IMR-90 (cell line): ENCODE measurements around the gene P2RY2. TPM values are rescaled to one million over a fixed set of nuclear protein-coding genes. Genes with fewer than 3 reads are reported as not detected.

Source experiments
- ATAC-seq: fragments of 200-7000 bp; cut with Tn5 transposase; 2 replicates; pipeline ENCODE4 v1.9.1; 2020; ENCODE audit warnings: low read depth, mild to moderate bottlenecking, moderate library complexity
- BruUV-seq: library from RNA; stranded (reverse); fragments of 400-500 nt; replicated peaks from 2 replicates; lab custom pipeline; 2021; lab: Mats Ljungman, UMichigan
- CTCF ChIA-PET: fragments of 300-600 bp; formaldehyde crosslinking; extraction: SDS; loops from one replicate; lab custom pipeline; 2021; ENCODE audit warnings: antibody characterized with exemption; lab: Yijun Ruan, JAX
- POLR2A ChIA-PET: fragments of 300-600 bp; sonication (Branson Sonifier 250); formaldehyde crosslinking; loops from one replicate; lab custom pipeline; 2022; ENCODE audit warnings: antibody characterized with exemption; ENCODE audit not compliant: unreplicated experiment; lab: Charles Lee
- DNase-seq: peaks from one replicate; pipeline ENCODE4 v3.0.0; 2013
- H2AFZ ChIP-seq: replicated peaks from 2 replicates; pipeline ENCODE3; 2013; ENCODE audit warnings: low read length, mild to moderate bottlenecking; ENCODE audit not compliant: poor library complexity
- H2AK5ac ChIP-seq: 2 replicates; pipeline ENCODE4 v1.6.1; 2013; ENCODE audit warnings: low read depth, low read length, inconsistent platforms
- H2AK9ac ChIP-seq: replicated peaks from 2 replicates; pipeline ENCODE3; 2013; ENCODE audit warnings: mild to moderate bottlenecking, low read depth, low read length, moderate library complexity; ENCODE audit not compliant: poor library complexity
- H2BK120ac ChIP-seq: 2 replicates; pipeline ENCODE4 v1.6.1; 2013; ENCODE audit warnings: low read depth, low read length, inconsistent platforms
- H2BK15ac ChIP-seq: 3 replicates; pipeline ENCODE4 v1.6.1; 2013; ENCODE audit warnings: low read depth, low read length, inconsistent platforms
- H2BK20ac ChIP-seq: 2 replicates; pipeline ENCODE4 v1.6.1; 2013; ENCODE audit warnings: low read depth, mild to moderate bottlenecking, inconsistent platforms, low read length, moderate library complexity
- H2BK5ac ChIP-seq: 2 replicates; pipeline ENCODE4 v1.6.1; 2013; ENCODE audit warnings: mild to moderate bottlenecking, low read depth, low read length, inconsistent platforms; ENCODE audit not compliant: poor library complexity, severe bottlenecking
- H3K14ac ChIP-seq: replicated peaks from 2 replicates; pipeline ENCODE4 v1.6.1; 2013; ENCODE audit warnings: low read depth, low read length, inconsistent platforms
- H3K18ac ChIP-seq: 2 replicates; pipeline ENCODE4 v1.6.1; 2013; ENCODE audit warnings: low read depth, low read length, control low read depth
- H3K23ac ChIP-seq: 2 replicates; pipeline ENCODE4 v1.6.1; 2013; ENCODE audit warnings: low read depth, low read length, inconsistent platforms
- H3K27ac ChIP-seq: 2 replicates; pipeline ENCODE4 v1.5.1; 2013; ENCODE audit warnings: mild to moderate bottlenecking, control low read depth, low read length; ENCODE audit not compliant: insufficient read depth
- H3K27me3 ChIP-seq: 2 replicates; pipeline ENCODE4 v1.6.1; 2013; ENCODE audit warnings: low read length; ENCODE audit not compliant: control insufficient read depth, insufficient read depth
- H3K36me3 ChIP-seq: 2 replicates; pipeline ENCODE4 v1.6.1; 2013; ENCODE audit warnings: low read length, mixed read lengths; ENCODE audit not compliant: control insufficient read depth, insufficient read depth
- H3K4ac ChIP-seq: 2 replicates; pipeline ENCODE4 v1.6.1; 2013; ENCODE audit warnings: low read depth, low read length, inconsistent platforms
- H3K4me1 ChIP-seq: 2 replicates; pipeline ENCODE4 v1.6.1; 2013; ENCODE audit warnings: low read length, mixed read lengths; ENCODE audit not compliant: control insufficient read depth, insufficient read depth
- H3K4me2 ChIP-seq: 2 replicates; pipeline ENCODE4 v1.6.1; 2013; ENCODE audit warnings: low read depth, mild to moderate bottlenecking, control low read depth, low read length, moderate library complexity
- H3K4me3 ChIP-seq: 2 replicates; pipeline ENCODE4 v1.5.1; 2013; ENCODE audit warnings: low read depth, mild to moderate bottlenecking, control low read depth, low read length, moderate library complexity; ENCODE audit not compliant: insufficient read depth
- H3K56ac ChIP-seq: 2 replicates; pipeline ENCODE4 v1.6.1; 2013; ENCODE audit warnings: low read length, inconsistent platforms; ENCODE audit not compliant: insufficient read depth; ENCODE audit errors: extremely low read depth
- H3K79me1 ChIP-seq, 2 experiments: 2 replicates each; pipeline ENCODE4 v1.6.1; 2013; ENCODE audit warnings: low read length in 2 of 2, inconsistent platforms in 1 of 2, low read depth in 1 of 2
- H3K9ac ChIP-seq: 2 replicates; pipeline ENCODE4 v1.6.1; 2013; ENCODE audit warnings: low read depth, low read length, control low read depth
- H3K9me1 ChIP-seq: 2 replicates; pipeline ENCODE4 v1.6.1; 2013; ENCODE audit warnings: low read length, inconsistent platforms; ENCODE audit not compliant: insufficient read depth
- H3K9me3 ChIP-seq: 2 replicates; pipeline ENCODE4 v1.6.1; 2013; ENCODE audit warnings: low read length; ENCODE audit not compliant: control insufficient read depth, insufficient read depth
- H4K20me1 ChIP-seq: 2 replicates; pipeline ENCODE4 v1.6.1; 2013; ENCODE audit warnings: low read length, inconsistent platforms; ENCODE audit not compliant: insufficient read depth
- H4K5ac ChIP-seq: 2 replicates; pipeline ENCODE4 v1.6.1; 2013; ENCODE audit warnings: mild to moderate bottlenecking, low read depth, low read length, control low read depth
- H4K8ac ChIP-seq, 2 experiments: 2 replicates each; pipeline ENCODE4 v1.6.1; 2013; ENCODE audit warnings: low read depth in 2 of 2, low read length in 2 of 2, control low read depth in 1 of 2, inconsistent platforms in 1 of 2
- H4K91ac ChIP-seq: 2 replicates; pipeline ENCODE4 v1.6.1; 2013; ENCODE audit warnings: low read depth, low read length, inconsistent platforms; ENCODE audit not compliant: insufficient read depth
- BHLHE40 ChIP-seq: fragments of 150-350 bp; IDR thresholded peaks from 2 replicates; pipeline ENCODE4 v1.6.1; 2016; ENCODE audit warnings: mild to moderate bottlenecking, low read depth, low read length
- CEBPB ChIP-seq: IDR thresholded peaks from 2 replicates; pipeline ENCODE4 v1.6.1; 2012; ENCODE audit warnings: low read depth, low read length, improper control_type of control experiment
- CHD1 ChIP-seq: IDR thresholded peaks from 2 replicates; pipeline ENCODE4 v1.6.1; 2012; ENCODE audit warnings: low read depth, low read length, improper control_type of control experiment
- ELK1 ChIP-seq: fragments of 150-350 bp; IDR thresholded peaks from 2 replicates; pipeline ENCODE4 v1.6.1; 2016; ENCODE audit warnings: low read depth, mild to moderate bottlenecking, low read length, moderate library complexity, borderline replicate concordance
- FOS ChIP-seq: fragments of 150-350 bp; IDR thresholded peaks from 2 replicates; pipeline ENCODE4 v1.6.1; 2016; ENCODE audit warnings: low read depth, low read length
- MAFK ChIP-seq: IDR thresholded peaks from 2 replicates; pipeline ENCODE4 v1.6.1; 2012; ENCODE audit warnings: low read depth, low read length, improper control_type of control experiment
- MXI1 ChIP-seq: IDR thresholded peaks from 2 replicates; pipeline ENCODE4 v1.6.1; 2012; ENCODE audit warnings: low read depth, mild to moderate bottlenecking, low read length, moderate library complexity, borderline replicate concordance
- NFE2L2 ChIP-seq: fragments of 150-350 bp; IDR thresholded peaks from 2 replicates; pipeline ENCODE4 v1.6.1; 2016; ENCODE audit warnings: low read depth, mild to moderate bottlenecking, low read length
- POLR2A ChIP-seq: IDR thresholded peaks from 2 replicates; pipeline ENCODE4 v1.6.1; 2012; ENCODE audit warnings: mild to moderate bottlenecking, low read depth, low read length
- RAD21 ChIP-seq: IDR thresholded peaks from 2 replicates; pipeline ENCODE4 v1.6.1; 2012; ENCODE audit warnings: low read length, improper control_type of control experiment
- RCOR1 ChIP-seq: IDR thresholded peaks from 2 replicates; pipeline ENCODE4 v1.6.1; 2012; ENCODE audit warnings: mild to moderate bottlenecking, low read length, improper control_type of control experiment; ENCODE audit not compliant: insufficient replicate concordance
- SMC3 ChIP-seq: fragments of 150-350 bp; IDR thresholded peaks from 2 replicates; pipeline ENCODE4 v1.6.1; 2016; ENCODE audit warnings: low read depth, mild to moderate bottlenecking, antibody characterized with exemption, low read length, moderate library complexity
- USF2 ChIP-seq: fragments of 150-350 bp; IDR thresholded peaks from 2 replicates; pipeline ENCODE4 v1.6.1; 2017; ENCODE audit warnings: mild to moderate bottlenecking, antibody characterized with exemption, low read length, low read depth
- WGBS, 2 experiments: methylation state at CpG; one replicate each; pipeline versions ENCODE4 v1.1.5 to v1.1.7; 2013; ENCODE audit warnings: missing lambda C conversion rate in 2 of 2; ENCODE audit not compliant: insufficient read length in 1 of 2; ENCODE audit errors: extremely low coverage in 2 of 2; 5-methylcytosine and 5-hydroxymethylcytosine counted together
- dilution Hi-C: fragments of 300-500 bp; cut with HindIII; formaldehyde crosslinking; loops from one replicate; pipeline ENCODE4 v1.14.3; 2018; ENCODE audit warnings: low sequenced_read_pairs; ENCODE audit not compliant: unreplicated experiment
- in situ Hi-C: fragments of 300-500 bp; cut with MboI; formaldehyde crosslinking; loops from 3 replicates; pipeline ENCODE4 v1.14.3; 2019; ENCODE audit warnings: low sequenced_read_pairs, inconsistent platforms, mixed read lengths
- intact Hi-C: fragments of 100-400 bp; cut with micrococcal nuclease; formaldehyde crosslinking; loops from 2 replicates; pipeline ENCODE4 v1.10.0; 2022
- polyA plus RNA-seq, 3 experiments: library from polyadenylated mRNA; depleted of rRNA; stranded (reverse); fragments of >200 nt; gene quantifications; 2 replicates each; pipeline ENCODE4 v1.2.3, GENCODE V29; 2012; ENCODE audit warnings: low replicate concordance in 1 of 3
- total RNA-seq: library from RNA; depleted of rRNA; stranded (reverse); fragments of >200 nt; gene quantifications from 2 replicates; pipeline ENCODE4 v1.2.3, GENCODE V29; 2012

P2RY2 gene
- total and polyA plus RNA-seq, 2 of the 4 experiments (the other 2 are of a cell fraction) = not detected

DNA sequence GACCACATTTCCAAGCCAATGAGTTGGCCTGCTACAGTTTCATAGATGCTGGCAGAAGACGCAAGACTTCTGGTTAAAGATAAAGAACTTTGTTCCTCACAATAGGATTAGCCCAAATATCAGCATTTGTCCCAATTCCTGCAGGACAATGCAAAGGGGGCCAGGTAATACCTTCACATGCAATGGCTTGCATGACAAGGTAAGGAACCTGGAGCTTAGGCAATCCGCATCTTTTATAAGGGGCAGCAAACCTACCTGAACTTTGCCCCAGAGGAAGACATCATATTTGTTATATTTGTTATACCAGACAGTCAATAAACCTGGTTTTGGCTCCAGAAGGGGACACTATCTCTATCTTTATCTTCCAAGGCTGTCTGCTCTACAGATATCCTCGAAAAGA is 59.4 kb downstream of the P2RY2 start:
- H3K9ac ChIP-seq = no peak overlapping the region
- no peaks in the 10 kb centered on the region for H3K79me1 ChIP-seq
- H3K4me1 ChIP-seq = no peaks in the 10 kb centered on the region
- H2AFZ ChIP-seq = no peak overlapping the region
- no peak overlapping the region for H3K18ac ChIP-seq
- no peaks in the 10 kb centered on the region for H3K9me3 ChIP-seq
- H3K23ac ChIP-seq = no peak overlapping the region
- no peak overlapping the region for H3K56ac ChIP-seq
- no peak overlapping the region for H4K5ac ChIP-seq
- H4K20me1 ChIP-seq = no peaks in the 10 kb centered on the region
- no peak overlapping the region for H3K4me2 ChIP-seq
- H2BK20ac ChIP-seq = no peak overlapping the region
- no peak overlapping the region for H2BK15ac ChIP-seq
- no peak overlapping the region for H4K8ac ChIP-seq
- ChIA-PET POLR2A (interaction anchor here (0.6 kb wide), 1 partner anchor 268 kb away, joined by 6 read pairs; no protein-coding TSS in a partner anchor), CTCF (no interaction called here)
- no peak overlapping the region for H3K4ac ChIP-seq
- no peak overlapping the region for H2AK9ac ChIP-seq
- no TSS peak for BruUV-seq
- H2BK120ac ChIP-seq = no peak overlapping the region
- intact Hi-C loops = no loop called here
- no peak overlapping the region for H3K27ac ChIP-seq
- peaks cover 31% of the 10 kb centered on the region for H3K27me3 ChIP-seq
- TF ChIP-seq POLR2A = no peak
- TF ChIP-seq ELK1 = no peak
- TF ChIP-seq BHLHE40 = no peak
- TF ChIP-seq NFE2L2 = no peak
- TF ChIP-seq USF2 = no peak
- TF ChIP-seq CEBPB = no peak
- TF ChIP-seq RCOR1 = no peak
- no peak for TF ChIP-seq FOS
- TF ChIP-seq SMC3 = no peak
- TF ChIP-seq RAD21 = no peak
- no peak for TF ChIP-seq MXI1
- TF ChIP-seq MAFK = no peak
- no peak for TF ChIP-seq CHD1
- DNase-seq (no peak), ATAC-seq (no peak)
- no peaks in the 10 kb centered on the region for H3K36me3 ChIP-seq
- in situ Hi-C loops = no loop called here
- H3K4me3 ChIP-seq = no peak overlapping the region
- dilution Hi-C loops = no loop called here
- H3K9me1 ChIP-seq = no peaks in the 10 kb centered on the region; the same call in 1 of the 2 replicates
- no peak overlapping the region for H3K14ac ChIP-seq
- WGBS, 2 experiments = no CpG with 5 or more reads among the region's 3 CpGs
- no peak overlapping the region for H4K91ac ChIP-seq
- no peak overlapping the region for H2BK5ac ChIP-seq
- no peak overlapping the region for H2AK5ac ChIP-seq
